ENCODE measurements around the gene ZNF784.

The ZNF784 gene

GRCh38 chr19:55620410-55621204 is 3.8 kb downstream of the ZNF784 start:
- no peak for DNase-seq (ENCODE audit: low spot score)

GRCh38 chr19:55619286-55619685 is 5.1 kb downstream of the ZNF784 start:
- peak; percentile 36 for DNase-seq (ENCODE audit: low spot score)

- DNase-seq (ENCODE audit: low spot score), result no peak
These were observed 5.9 kb downstream of the ZNF784 start for GRCh38 chr19:55618426-55618825.

GRCh38 chr19:55617426-55617825 is 6.9 kb downstream of the ZNF784 start:
- no peak for DNase-seq (ENCODE audit: low spot score)

GRCh38 chr19:55616395-55616875 is 7.9 kb downstream of the ZNF784 start:
- DNase-seq (ENCODE audit: low spot score), result no peak

- no peak for DNase-seq (ENCODE audit: low spot score)
These were observed 8.6 kb downstream of the ZNF784 start for GRCh38 chr19:55615543-55616394.

GRCh38 chr19:55614711-55615542 is 9.4 kb downstream of the ZNF784 start:
- DNase-seq (ENCODE audit: low spot score), result no peak

- DNase-seq (ENCODE audit: low spot score), result no peak
These were observed 10.2 kb downstream of the ZNF784 start for GRCh38 chr19:55613930-55614710.

- no peak for DNase-seq (ENCODE audit: low spot score)
These were observed 11.0 kb downstream of the ZNF784 start for GRCh38 chr19:55613396-55613795.

- DNase-seq (ENCODE audit: low spot score), result no peak
These were observed 12.3 kb downstream of the ZNF784 start for GRCh38 chr19:55611983-55612645.

GRCh38 chr19:55611300-55611982 is 12.9 kb downstream of the ZNF784 start:
- no peak for DNase-seq (ENCODE audit: low spot score)

- no peak for DNase-seq (ENCODE audit: low spot score)
These were observed 15.0 kb downstream of the ZNF784 start for GRCh38 chr19:55609326-55609725.

GRCh38 chr19:55606817-55607216 is 17.5 kb downstream of the ZNF784 start:
- no peak for DNase-seq (ENCODE audit: low spot score)

GRCh38 chr19:55606471-55606787 is 17.9 kb downstream of the ZNF784 start:
- no peak for DNase-seq (ENCODE audit: low spot score)

GRCh38 chr19:55605637-55606470 is 18.5 kb downstream of the ZNF784 start, which contains the start of gene ZNF865:
ZNF865 (plus strand) TSS chr19:55605647; CDS start chr19:55613619, 7,972 bp downstream.
- peak; percentile 88 for DNase-seq (ENCODE audit: low spot score)

- DNase-seq (ENCODE audit: low spot score), result peak; percentile 98
These were observed 19.1 kb downstream of the ZNF784 start for GRCh38 chr19:55605207-55605636.

GRCh38 chr19:55603581-55604292 is 20.6 kb downstream of the ZNF784 start:
- DNase-seq (ENCODE audit: low spot score), result no peak

- DNase-seq (ENCODE audit: low spot score), result no peak
These were observed 21.3 kb downstream of the ZNF784 start for GRCh38 chr19:55603115-55603514.
